RWPE2 (cell line): ENCODE results near the gene XPR1.

Experiments
- ATAC-seq: fragments of 200-7000 bp; cut with Tn5 transposase; 3 replicates; pipeline ENCODE4 v1.9.1; 2021; ENCODE audit warnings: low read depth
- DNase-seq: peaks from one replicate; pipeline ENCODE4 v3.0.0-alpha.2; 2020; ENCODE audit warnings: low spot score
- H3K27ac ChIP-seq: fragments of 450-650 bp; 2 replicates; pipeline ENCODE4 v1.5.1; 2017; ENCODE audit warnings: mild to moderate bottlenecking; ENCODE audit not compliant: poor library complexity, severe bottlenecking
- H3K27me3 ChIP-seq: fragments of 250-450 bp; sonication (Bioruptor Pico); 2 replicates; pipeline ENCODE4 v1.5.1; 2021; ENCODE audit warnings: mild to moderate bottlenecking, moderate library complexity; ENCODE audit not compliant: insufficient read depth, poor library complexity, severe bottlenecking
- H3K36me3 ChIP-seq: fragments of 250-450 bp; sonication (Bioruptor Pico); 2 replicates; pipeline ENCODE4 v1.5.1; 2020; ENCODE audit warnings: low read depth, mild to moderate bottlenecking, moderate library complexity
- H3K4me1 ChIP-seq: fragments of 250-450 bp; sonication (Bioruptor Pico); 2 replicates; pipeline ENCODE4 v1.5.1; 2021; ENCODE audit warnings: mild to moderate bottlenecking, moderate library complexity; ENCODE audit not compliant: insufficient read depth, poor library complexity, severe bottlenecking
- H3K4me3 ChIP-seq: fragments of 250-450 bp; sonication (Bioruptor Pico); 2 replicates; pipeline ENCODE4 v1.5.1; 2021; ENCODE audit warnings: mild to moderate bottlenecking, moderate library complexity; ENCODE audit not compliant: severe bottlenecking
- H3K9me3 ChIP-seq: fragments of 250-450 bp; sonication (Bioruptor Pico); 2 replicates; pipeline ENCODE4 v1.5.1; 2021; ENCODE audit warnings: mild to moderate bottlenecking, moderate library complexity; ENCODE audit not compliant: severe bottlenecking
- TF ChIP-seq, protein P1 (sequence below): fragments of 450-650 bp; IDR thresholded peaks from one replicate; pipeline ENCODE4 v1.5.1; 2017; ENCODE audit warnings: mild to moderate bottlenecking, moderate library complexity; ENCODE audit not compliant: poor library complexity, severe bottlenecking

XPR1 gene

DNA sequence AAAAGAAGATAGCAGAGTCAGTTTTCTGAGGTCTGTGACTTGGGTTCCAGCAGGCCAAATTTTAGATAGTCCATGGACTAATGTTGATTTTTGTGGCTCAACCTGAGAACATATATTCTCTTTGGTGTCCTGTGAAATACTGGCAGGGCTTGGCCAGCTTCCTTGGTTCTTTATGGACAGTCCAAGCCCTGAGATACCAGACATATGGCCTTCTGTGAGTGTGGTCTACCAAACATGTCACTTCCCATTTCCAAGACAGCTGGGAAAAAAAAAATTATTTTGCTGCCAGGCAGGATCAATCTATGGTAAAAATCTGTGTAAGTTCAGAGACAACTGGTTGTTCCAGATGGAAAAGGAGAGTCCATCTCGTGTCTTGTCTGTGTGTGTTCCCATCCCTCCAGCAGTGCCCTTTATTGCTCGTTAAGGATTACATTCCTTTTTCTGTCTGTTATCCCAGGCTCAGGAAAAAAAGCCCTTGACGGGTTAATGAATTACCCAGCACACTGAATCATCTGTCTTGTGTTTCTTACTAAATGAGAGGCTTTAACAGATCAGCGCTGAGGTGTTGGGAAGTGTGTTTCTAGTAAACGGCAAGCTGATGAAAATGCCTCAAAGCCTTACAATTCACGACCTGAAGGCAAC is 33.4 kb upstream of the XPR1 start:
- no peak overlapping the region for H3K27ac ChIP-seq
- DNase-seq: no peak
- no peaks in the 10 kb centered on the region for H3K4me1 ChIP-seq
- no peaks in the 10 kb centered on the region for H3K9me3 ChIP-seq
- TF ChIP-seq, protein P1, sequence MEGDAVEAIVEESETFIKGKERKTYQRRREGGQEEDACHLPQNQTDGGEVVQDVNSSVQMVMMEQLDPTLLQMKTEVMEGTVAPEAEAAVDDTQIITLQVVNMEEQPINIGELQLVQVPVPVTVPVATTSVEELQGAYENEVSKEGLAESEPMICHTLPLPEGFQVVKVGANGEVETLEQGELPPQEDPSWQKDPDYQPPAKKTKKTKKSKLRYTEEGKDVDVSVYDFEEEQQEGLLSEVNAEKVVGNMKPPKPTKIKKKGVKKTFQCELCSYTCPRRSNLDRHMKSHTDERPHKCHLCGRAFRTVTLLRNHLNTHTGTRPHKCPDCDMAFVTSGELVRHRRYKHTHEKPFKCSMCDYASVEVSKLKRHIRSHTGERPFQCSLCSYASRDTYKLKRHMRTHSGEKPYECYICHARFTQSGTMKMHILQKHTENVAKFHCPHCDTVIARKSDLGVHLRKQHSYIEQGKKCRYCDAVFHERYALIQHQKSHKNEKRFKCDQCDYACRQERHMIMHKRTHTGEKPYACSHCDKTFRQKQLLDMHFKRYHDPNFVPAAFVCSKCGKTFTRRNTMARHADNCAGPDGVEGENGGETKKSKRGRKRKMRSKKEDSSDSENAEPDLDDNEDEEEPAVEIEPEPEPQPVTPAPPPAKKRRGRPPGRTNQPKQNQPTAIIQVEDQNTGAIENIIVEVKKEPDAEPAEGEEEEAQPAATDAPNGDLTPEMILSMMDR: no peak
- H3K27me3 ChIP-seq: no peaks in the 10 kb centered on the region
- no peak for ATAC-seq
- no peaks in the 10 kb centered on the region for H3K36me3 ChIP-seq
- no peak overlapping the region for H3K4me3 ChIP-seq

DNA sequence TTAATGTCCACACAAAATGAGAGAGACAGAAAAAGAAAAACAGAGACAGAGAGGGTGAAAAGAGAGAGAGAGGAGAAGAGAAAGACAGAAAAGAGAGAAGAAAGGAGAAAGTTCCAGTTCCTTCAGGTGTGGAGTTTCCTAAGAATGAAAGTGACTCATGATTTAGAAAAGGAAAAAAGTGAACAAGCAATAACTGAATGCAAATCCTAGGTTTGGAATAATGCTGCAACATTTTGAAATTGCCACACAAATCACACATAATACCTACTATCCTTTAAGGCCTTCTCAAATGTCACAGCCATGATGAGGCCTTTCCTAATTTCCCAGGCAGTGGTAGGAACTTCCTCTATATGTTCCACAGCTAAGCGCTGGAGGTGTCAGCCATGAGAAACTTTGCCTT is 31.5 kb upstream of the XPR1 start:
- H3K27ac ChIP-seq: no peak overlapping the region
- H3K36me3 ChIP-seq: no peaks in the 10 kb centered on the region
- no peaks in the 10 kb centered on the region for H3K27me3 ChIP-seq
- no peak for ATAC-seq
- no peak overlapping the region for H3K4me3 ChIP-seq
- H3K4me1 ChIP-seq: no peaks in the 10 kb centered on the region
- H3K9me3 ChIP-seq: no peaks in the 10 kb centered on the region
- TF ChIP-seq, protein P1: no peak
- no peak for DNase-seq

DNA sequence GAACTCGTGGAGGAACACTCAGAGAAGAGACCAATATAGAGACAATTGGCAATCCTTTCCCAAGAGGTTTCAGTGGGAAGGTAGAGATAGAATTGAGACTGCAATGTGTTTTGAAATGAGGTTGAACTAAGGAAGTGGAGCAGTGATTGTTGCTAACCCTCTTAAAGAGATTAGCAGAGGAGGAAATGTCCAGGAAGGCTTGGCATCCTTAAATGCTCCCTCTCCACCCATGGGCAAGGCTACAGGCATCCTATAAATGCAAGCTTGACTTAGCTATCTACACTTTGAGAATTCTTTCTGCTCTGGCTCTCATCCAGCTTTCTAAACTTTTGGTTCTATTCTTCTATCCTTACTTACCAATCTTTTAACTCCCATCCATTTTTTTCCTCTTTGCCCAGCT is 30.3 kb upstream of the XPR1 start:
- no peak for DNase-seq
- Histone ChIP-seq H3K27ac (no peak overlapping the region), H3K4me3 (no peak overlapping the region), H3K4me1 (no peaks in the 10 kb centered on the region), H3K9me3 (no peaks in the 10 kb centered on the region), H3K27me3 (no peaks in the 10 kb centered on the region), H3K36me3 (no peaks in the 10 kb centered on the region)
- TF ChIP-seq, protein P1: no peak
- ATAC-seq: no peak

DNA sequence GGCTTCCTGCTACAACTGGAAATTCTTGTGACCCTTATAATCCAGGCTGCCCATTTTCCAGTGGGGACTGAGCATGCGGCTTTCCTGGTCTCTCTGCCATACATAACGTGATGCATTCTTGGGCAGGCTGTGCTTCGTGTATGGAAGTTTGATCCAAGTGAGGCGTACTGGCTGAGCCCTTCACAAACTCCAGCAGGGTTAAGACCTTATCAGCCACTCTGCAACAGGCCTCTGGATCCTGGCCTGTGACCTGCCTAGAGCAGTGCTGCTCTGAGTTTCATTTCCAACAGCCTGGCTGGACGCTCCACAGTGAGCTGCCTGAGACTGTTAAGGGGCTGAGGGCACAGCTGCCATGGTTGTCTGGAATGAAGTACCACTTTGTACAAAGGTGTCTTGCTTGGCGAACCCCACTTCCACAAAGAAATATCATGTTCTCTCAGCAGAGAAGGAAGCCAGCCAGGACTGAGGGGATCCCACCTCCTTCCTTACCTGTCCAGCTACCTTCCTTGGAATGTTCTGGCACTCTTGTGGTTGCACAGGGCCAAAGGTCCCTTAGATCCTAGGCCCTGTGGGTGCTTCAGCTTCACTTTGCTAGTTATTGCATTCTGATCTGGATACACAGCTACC is 28.5 kb upstream of the XPR1 start:
- Histone ChIP-seq H3K27ac (no peak overlapping the region), H3K27me3 (no peaks in the 10 kb centered on the region), H3K9me3 (no peaks in the 10 kb centered on the region), H3K4me3 (no peak overlapping the region), H3K36me3 (no peaks in the 10 kb centered on the region), H3K4me1 (no peaks in the 10 kb centered on the region)
- DNase-seq (no peak), ATAC-seq (no peak)
- TF ChIP-seq, protein P1: no peak

DNA sequence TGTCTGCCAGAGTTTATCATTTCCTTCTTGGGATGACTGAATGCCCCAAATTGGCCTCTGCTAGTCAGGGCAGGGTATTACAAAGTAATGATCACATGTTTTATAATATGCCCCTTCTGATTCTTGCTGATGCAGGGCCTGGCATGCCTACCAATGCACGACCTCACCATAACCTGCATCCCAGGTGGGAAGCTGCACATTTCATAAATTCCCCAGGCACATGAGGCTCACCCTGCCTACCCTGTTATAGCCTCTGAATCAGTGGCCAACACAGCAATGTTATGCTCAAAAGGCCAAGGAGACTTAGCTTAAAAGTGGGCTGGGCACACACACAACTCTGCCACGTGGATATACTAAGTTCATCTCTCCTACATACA is 28.0 kb upstream of the XPR1 start:
- no peaks in the 10 kb centered on the region for H3K27me3 ChIP-seq
- H3K4me1 ChIP-seq: no peaks in the 10 kb centered on the region
- DNase-seq (no peak), ATAC-seq (no peak)
- TF ChIP-seq, protein P1: no peak
- no peaks in the 10 kb centered on the region for H3K36me3 ChIP-seq
- H3K4me3 ChIP-seq: no peak overlapping the region
- H3K27ac ChIP-seq: no peak overlapping the region
- H3K9me3 ChIP-seq: no peaks in the 10 kb centered on the region
